Colon (tissue), 2 donors: Measurements from ENCODE around the gene AUH.

ENCODE experiments used
- FAIRE-seq: peaks from 2 replicates; lab custom pipeline; 2012; peaks lifted over from hg19 to GRCh38; lab: Jason Lieb, UNC
- donor health status: control.
- donor health status: control.

Gene AUH

DNA sequence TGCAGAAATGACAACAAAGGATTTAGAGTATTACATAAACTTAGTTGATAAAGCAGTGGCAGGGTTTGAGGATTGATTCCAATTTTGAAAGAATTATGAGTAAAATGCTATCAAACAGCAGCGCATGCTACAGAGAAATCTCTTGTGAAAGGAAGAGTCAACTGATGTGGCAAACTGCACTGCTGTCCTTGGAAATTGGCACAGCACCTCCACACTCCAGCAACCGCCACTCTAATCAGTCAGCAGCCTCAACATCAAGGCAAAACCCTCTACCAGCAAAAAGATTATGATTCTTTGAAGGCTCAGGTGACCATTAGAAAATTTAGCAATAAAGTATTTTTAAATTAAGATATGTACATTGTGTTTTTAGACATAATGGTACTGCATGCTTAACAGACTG lies 66.4 kb downstream of the AUH start:
- FAIRE-seq = no peak

GRCh38 chr9:91291866-91292265 lies 69.9 kb downstream of the AUH start:
- FAIRE-seq = no peak

GRCh38 chr9:91289244-91289643 lies 72.5 kb downstream of the AUH start:
- FAIRE-seq = no peak

DNA sequence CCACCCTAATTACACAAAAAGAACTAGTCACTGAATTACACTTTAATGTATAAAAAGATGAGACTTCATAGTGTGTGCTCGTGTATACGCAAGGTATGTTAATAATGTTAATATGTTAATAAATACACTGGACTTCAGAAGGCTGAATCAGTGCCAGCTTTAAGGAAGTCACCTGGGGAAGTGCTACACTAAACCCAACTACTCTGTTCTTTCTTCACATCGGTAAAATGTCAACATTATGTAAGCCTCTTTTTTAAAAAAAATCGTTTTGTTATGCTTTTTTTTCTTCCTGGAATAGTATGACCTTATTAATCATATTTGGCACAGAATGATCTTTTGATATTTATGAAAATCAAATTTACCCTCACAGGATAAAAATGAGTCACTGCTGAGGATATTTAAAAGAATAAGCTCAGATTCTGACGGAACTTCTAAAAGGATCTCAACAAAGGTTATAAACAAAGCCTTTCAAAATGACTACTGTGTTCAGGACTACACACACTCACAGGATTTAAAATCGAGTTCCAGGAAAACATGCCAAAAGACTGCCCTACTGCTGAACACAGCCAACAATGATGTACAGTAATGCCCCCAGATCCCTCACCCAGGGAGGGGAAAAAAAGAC lies 75.9 kb downstream of the AUH start:
- FAIRE-seq = no peak

- no peak for FAIRE-seq
Observed at GRCh38 chr9:91282292-91282691, 79.4 kb downstream of the AUH start.

GRCh38 chr9:91279296-91280204 lies 82.2 kb downstream of the AUH start:
- FAIRE-seq = no peak

DNA sequence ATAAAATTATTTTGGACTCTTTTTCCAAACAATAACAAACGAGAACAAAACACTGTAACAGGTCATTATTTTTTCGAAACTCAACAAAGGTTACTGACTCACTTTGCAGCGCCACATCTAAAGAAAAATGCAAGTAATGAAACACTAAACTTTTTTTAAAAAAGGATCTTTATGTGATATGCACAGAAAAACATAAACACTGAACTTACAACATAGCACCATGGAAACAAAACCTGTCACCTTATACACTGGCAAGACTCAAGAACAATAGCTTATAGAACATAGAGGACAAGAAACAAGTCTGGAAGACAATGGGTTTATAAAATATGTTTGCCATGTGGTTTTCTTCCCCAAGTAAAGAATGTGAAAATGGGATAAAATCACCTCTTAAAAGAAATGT lies 85.2 kb downstream of the AUH start:
- FAIRE-seq = no peak

DNA sequence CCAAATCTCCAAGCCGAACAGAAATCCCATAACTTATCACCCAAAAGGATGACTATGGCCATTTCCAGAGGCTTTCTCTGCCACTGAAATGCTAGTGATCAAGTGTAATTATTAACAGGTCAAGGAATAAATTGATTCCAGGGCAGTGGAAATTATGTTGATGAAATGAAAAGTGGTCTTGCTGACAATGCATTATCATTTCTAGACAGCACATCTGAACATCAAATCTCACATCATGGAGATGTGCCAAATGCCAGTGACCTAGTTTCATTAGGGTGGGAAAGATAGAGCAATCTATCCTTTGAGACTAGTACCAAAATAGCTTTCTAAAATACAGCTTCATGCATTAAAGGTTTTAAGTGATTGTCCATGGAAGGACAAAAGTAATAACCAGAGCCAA lies 86.1 kb downstream of the AUH start:
- FAIRE-seq = no peak

- FAIRE-seq = no peak
Observed at GRCh38 chr9:91274949-91275492, 86.7 kb downstream of the AUH start.

DNA sequence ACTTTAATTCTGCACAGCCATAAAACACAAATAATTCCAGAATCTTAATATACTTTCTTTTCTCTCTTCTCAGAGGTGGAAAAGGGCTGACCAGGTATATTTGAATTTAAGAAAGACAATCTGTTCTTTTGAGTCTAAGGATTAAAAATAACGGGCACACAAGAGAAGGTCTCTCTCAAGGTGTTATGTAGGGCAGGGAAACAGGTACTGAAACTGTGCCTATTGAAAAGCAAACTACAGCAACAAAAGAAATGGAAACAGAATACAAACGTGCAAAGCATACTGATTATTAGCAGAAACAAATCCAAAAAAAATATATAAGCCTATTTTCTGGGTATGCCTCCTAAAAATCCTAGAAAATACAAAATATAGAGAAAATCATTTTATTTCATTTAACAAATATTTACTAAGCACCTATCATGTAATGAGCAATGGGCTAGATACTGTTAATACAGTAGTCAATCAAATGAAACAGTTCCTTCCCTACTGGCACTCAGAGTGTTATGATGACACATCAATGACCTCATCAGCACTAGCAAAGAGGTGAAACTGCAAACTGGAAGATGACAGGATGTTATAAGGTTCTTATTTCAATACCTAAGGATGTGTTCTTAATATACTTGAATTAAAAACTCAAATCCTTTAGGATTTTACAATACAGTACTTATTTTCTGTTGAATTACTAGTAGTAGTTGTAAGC lies 87.7 kb downstream of the AUH start:
- FAIRE-seq = no peak

DNA sequence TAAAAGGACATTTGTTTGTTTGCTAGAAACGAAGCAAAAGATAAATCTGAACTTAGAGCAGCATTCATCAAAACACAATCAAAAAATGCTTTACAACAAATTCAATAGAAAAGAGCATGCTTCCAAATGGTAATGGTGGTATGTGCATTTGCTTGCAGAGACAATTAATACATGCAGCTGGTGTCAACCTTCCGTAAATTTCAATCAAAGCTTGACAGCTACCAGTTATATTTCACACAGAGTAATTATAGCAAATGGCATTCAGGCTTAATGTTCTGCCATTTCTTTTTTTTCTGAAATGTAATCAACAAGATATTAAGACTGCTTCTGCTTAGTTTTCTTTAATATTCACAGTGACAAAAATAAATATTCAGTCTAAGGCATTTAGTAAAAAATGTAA lies 90.6 kb downstream of the AUH start:
- no peak for FAIRE-seq

GRCh38 chr9:91269907-91270491 lies 91.7 kb downstream of the AUH start:
- FAIRE-seq = no peak

DNA sequence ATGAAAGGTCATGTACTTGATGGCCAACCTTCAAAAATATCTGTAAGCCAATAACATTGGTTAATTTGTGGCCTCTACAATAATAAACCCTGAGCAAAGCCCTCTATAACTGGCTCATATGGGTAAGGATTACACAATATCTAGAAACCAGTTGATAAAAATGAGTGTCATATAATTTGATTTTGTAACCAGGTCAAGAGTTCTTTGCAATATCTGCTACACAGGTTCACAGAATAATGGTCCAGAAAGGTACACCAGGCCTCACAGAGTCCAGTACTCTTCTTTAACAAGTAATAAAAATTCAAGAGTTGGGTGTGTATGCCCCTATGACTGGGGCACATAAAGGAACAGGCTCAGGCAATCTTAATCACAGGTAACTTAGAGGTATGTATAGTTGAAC lies 95.3 kb downstream of the AUH start:
- FAIRE-seq = no peak

- FAIRE-seq = no peak
Observed at GRCh38 chr9:91265514-91265913, 96.2 kb downstream of the AUH start.

DNA sequence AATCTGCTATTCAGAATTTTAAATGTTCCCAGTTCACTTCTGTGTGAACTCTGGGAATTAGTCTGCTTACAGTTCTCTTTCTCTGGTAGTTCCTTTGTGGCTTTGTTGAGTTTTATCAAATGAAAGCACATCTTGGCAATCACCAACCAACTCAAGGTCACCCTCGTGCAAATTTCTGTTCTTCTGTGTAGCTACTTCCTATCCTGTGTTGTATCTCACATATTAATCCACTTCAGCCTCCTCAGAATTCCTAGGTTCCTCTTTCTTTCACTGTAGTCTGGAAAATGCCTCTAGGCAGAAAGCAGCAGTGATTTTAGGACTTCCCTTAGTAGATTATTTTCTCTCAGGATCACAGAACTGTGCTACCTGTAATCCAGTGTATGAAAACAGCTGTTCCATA lies 100.3 kb downstream of the AUH start:
- FAIRE-seq = no peak

GRCh38 chr9:91259162-91259561 lies 102.6 kb downstream of the AUH start:
- FAIRE-seq = no peak

GRCh38 chr9:91258451-91258850 lies 103.3 kb downstream of the AUH start:
- FAIRE-seq = peak; percentile 49

DNA sequence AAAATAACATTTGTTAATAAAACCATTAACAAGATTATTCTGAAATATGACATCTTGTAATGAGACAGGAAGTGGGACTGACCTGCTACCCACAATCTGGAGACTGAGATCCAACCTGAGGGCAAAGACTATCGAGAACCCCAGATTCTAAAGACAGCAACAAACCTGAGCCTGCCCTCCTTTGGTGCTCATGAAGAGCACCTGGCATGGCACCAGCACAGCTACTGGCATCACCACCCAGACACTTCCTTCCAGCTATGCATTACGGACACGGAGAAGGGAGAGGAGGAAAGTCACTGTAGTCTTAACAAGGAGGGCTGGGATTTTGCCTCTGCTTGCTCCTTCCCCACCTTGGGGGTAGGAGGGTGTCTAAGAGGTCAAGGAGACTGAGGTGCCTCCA lies 105.5 kb downstream of the AUH start:
- FAIRE-seq = no peak

GRCh38 chr9:91255327-91255726 lies 106.4 kb downstream of the AUH start:
- FAIRE-seq = no peak

GRCh38 chr9:91253488-91253887 lies 108.2 kb downstream of the AUH start:
- FAIRE-seq = no peak

- FAIRE-seq = no peak
Observed at GRCh38 chr9:91248707-91249106, 113.0 kb downstream of the AUH start.

DNA sequence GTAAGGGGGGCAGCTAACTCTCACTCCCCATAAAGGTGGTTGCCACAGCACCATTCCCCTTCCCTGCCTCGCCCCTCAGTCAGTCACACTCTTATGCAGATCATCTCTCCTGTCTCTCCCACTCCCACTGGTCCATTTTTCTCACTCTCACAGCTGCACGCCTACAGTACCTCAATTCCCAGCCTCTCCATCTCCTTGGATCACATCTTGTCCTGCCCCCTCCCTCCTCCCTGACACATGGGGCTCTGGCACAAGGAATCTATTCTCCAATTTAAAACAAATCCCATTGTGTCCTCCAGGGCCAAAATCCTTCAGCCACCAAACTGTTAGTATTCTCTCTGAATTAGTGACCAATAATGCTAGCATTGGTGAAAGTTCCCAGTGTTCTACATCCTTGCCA lies 114.4 kb downstream of the AUH start:
- no peak for FAIRE-seq

- FAIRE-seq = no peak
Observed at GRCh38 chr9:91246846-91247245, 114.9 kb downstream of the AUH start.
